ENCODE results near the gene HEPHL1.

Gene HEPHL1

GRCh38 chr11:94134651-94135512, 113.7 kb downstream of the HEPHL1 start:
- no peaks in the 10 kb centered on the region for H3K9me3 ChIP-seq (ENCODE audit: insufficient read depth, low read length)
- H3K36me3 ChIP-seq (ENCODE audit: insufficient read depth, insufficient read length, low read length), result no peaks in the 10 kb centered on the region
- H3K4me1 ChIP-seq (ENCODE audit: insufficient read depth, insufficient read length), result no peaks in the 10 kb centered on the region
- no peaks in the 10 kb centered on the region for H3K27me3 ChIP-seq (ENCODE audit: insufficient read depth, insufficient read length)
- no peak for TF ChIP-seq YY1 (IDR thresholded peaks at IDR 0.05; ENCODE audit: insufficient read depth, insufficient read length)
- no peak for TF ChIP-seq ZNF274 (IDR thresholded peaks at IDR 0.05; ENCODE audit: low read depth, low read length)
- TF ChIP-seq SUZ12 (IDR thresholded peaks at IDR 0.05; ENCODE audit: extremely low read depth, insufficient read depth, insufficient read length), result no peak
- H3K4me3 ChIP-seq (ENCODE audit: insufficient read length, low read depth), result no peak overlapping the region
- no peak for DNase-seq (ENCODE audit: low read depth, low spot score)
- no peak overlapping the region for H3K9ac ChIP-seq (ENCODE audit: insufficient read length, low read depth)

- Histone ChIP-seq H3K36me3 (ENCODE audit: insufficient read depth, insufficient read length, low read length) (no peaks in the 10 kb centered on the region), H3K27me3 (ENCODE audit: insufficient read depth, insufficient read length) (no peaks in the 10 kb centered on the region), H3K9ac (ENCODE audit: insufficient read length, low read depth) (no peak overlapping the region), H3K4me1 (ENCODE audit: insufficient read depth, insufficient read length) (peaks cover 5% of the 10 kb centered on the region), H3K9me3 (ENCODE audit: insufficient read depth, low read length) (no peaks in the 10 kb centered on the region), H3K4me3 (ENCODE audit: insufficient read length, low read depth) (no peak overlapping the region)
- no peak for DNase-seq (ENCODE audit: low read depth, low spot score)
- TF ChIP-seq YY1 (IDR thresholded peaks at IDR 0.05; ENCODE audit: insufficient read depth, insufficient read length), result no peak
- TF ChIP-seq SUZ12 (IDR thresholded peaks at IDR 0.05; ENCODE audit: extremely low read depth, insufficient read depth, insufficient read length), result no peak
- TF ChIP-seq ZNF274 (IDR thresholded peaks at IDR 0.05; ENCODE audit: low read depth, low read length), result no peak
Observed at GRCh38 chr11:94139416-94139815, 118.3 kb downstream of the HEPHL1 start.

- H3K9ac ChIP-seq (ENCODE audit: insufficient read length, low read depth), result no peak overlapping the region
Observed at GRCh38 chr11:94140154-94140655, 119.1 kb downstream of the HEPHL1 start.

GRCh38 chr11:94141511-94142307, 120.6 kb downstream of the HEPHL1 start:
- H3K4me3 ChIP-seq (ENCODE audit: insufficient read length, low read depth), result no peak overlapping the region
- H3K9ac ChIP-seq (ENCODE audit: insufficient read length, low read depth), result no peak overlapping the region
- peaks cover 2% of the 10 kb centered on the region for H3K36me3 ChIP-seq (ENCODE audit: insufficient read depth, insufficient read length, low read length)

More at GRCh38 chr11:94140154-94140655, 119.1 kb downstream of the HEPHL1 start:
- no peaks in the 10 kb centered on the region for H3K36me3 ChIP-seq (ENCODE audit: insufficient read depth, insufficient read length, low read length)
- H3K4me1 ChIP-seq (ENCODE audit: insufficient read depth, insufficient read length), result peaks cover 5% of the 10 kb centered on the region
- no peaks in the 10 kb centered on the region for H3K27me3 ChIP-seq (ENCODE audit: insufficient read depth, insufficient read length)
- TF ChIP-seq ZNF274 (IDR thresholded peaks at IDR 0.05; ENCODE audit: low read depth, low read length), result no peak
- TF ChIP-seq YY1 (IDR thresholded peaks at IDR 0.05; ENCODE audit: insufficient read depth, insufficient read length), result no peak
- TF ChIP-seq SUZ12 (IDR thresholded peaks at IDR 0.05; ENCODE audit: extremely low read depth, insufficient read depth, insufficient read length), result no peak
- no peak overlapping the region for H3K4me3 ChIP-seq (ENCODE audit: insufficient read length, low read depth)
- DNase-seq (ENCODE audit: low read depth, low spot score), result no peak
- H3K9me3 ChIP-seq (ENCODE audit: insufficient read depth, low read length), result no peaks in the 10 kb centered on the region

GRCh38 chr11:94142308-94143281, 121.4 kb downstream of the HEPHL1 start:
- Histone ChIP-seq H3K9ac (ENCODE audit: insufficient read length, low read depth) (no peak overlapping the region), H3K9me3 (ENCODE audit: insufficient read depth, low read length) (no peaks in the 10 kb centered on the region), H3K4me1 (ENCODE audit: insufficient read depth, insufficient read length) (peaks cover 5% of the 10 kb centered on the region)

More at GRCh38 chr11:94141511-94142307, 120.6 kb downstream of the HEPHL1 start:
- no peak for DNase-seq (ENCODE audit: low read depth, low spot score)
- Histone ChIP-seq H3K9me3 (ENCODE audit: insufficient read depth, low read length) (no peaks in the 10 kb centered on the region), H3K27me3 (ENCODE audit: insufficient read depth, insufficient read length) (no peaks in the 10 kb centered on the region), H3K4me1 (ENCODE audit: insufficient read depth, insufficient read length) (peaks cover 5% of the 10 kb centered on the region)
- TF ChIP-seq YY1 (IDR thresholded peaks at IDR 0.05; ENCODE audit: insufficient read depth, insufficient read length), result no peak
- no peak for TF ChIP-seq SUZ12 (IDR thresholded peaks at IDR 0.05; ENCODE audit: extremely low read depth, insufficient read depth, insufficient read length)
- TF ChIP-seq ZNF274 (IDR thresholded peaks at IDR 0.05; ENCODE audit: low read depth, low read length), result no peak

GRCh38 chr11:94144216-94144615, 123.1 kb downstream of the HEPHL1 start:
- Histone ChIP-seq H3K4me1 (ENCODE audit: insufficient read depth, insufficient read length) (peaks cover 5% of the 10 kb centered on the region), H3K36me3 (ENCODE audit: insufficient read depth, insufficient read length, low read length) (peaks cover 2% of the 10 kb centered on the region)
- TF ChIP-seq SUZ12 (IDR thresholded peaks at IDR 0.05; ENCODE audit: extremely low read depth, insufficient read depth, insufficient read length), result no peak
- TF ChIP-seq ZNF274 (IDR thresholded peaks at IDR 0.05; ENCODE audit: low read depth, low read length), result no peak
- no peak for TF ChIP-seq YY1 (IDR thresholded peaks at IDR 0.05; ENCODE audit: insufficient read depth, insufficient read length)

More at GRCh38 chr11:94142308-94143281, 121.4 kb downstream of the HEPHL1 start:
- H3K4me3 ChIP-seq (ENCODE audit: insufficient read length, low read depth), result no peak overlapping the region
- H3K27me3 ChIP-seq (ENCODE audit: insufficient read depth, insufficient read length), result no peaks in the 10 kb centered on the region
- H3K36me3 ChIP-seq (ENCODE audit: insufficient read depth, insufficient read length, low read length), result peaks cover 2% of the 10 kb centered on the region
- TF ChIP-seq YY1 (IDR thresholded peaks at IDR 0.05; ENCODE audit: insufficient read depth, insufficient read length), result no peak
- no peak for TF ChIP-seq ZNF274 (IDR thresholded peaks at IDR 0.05; ENCODE audit: low read depth, low read length)
- no peak for TF ChIP-seq SUZ12 (IDR thresholded peaks at IDR 0.05; ENCODE audit: extremely low read depth, insufficient read depth, insufficient read length)
- DNase-seq (ENCODE audit: low read depth, low spot score), result no peak

More at GRCh38 chr11:94144216-94144615, 123.1 kb downstream of the HEPHL1 start:
- Histone ChIP-seq H3K4me3 (ENCODE audit: insufficient read length, low read depth) (no peak overlapping the region), H3K9me3 (ENCODE audit: insufficient read depth, low read length) (no peaks in the 10 kb centered on the region), H3K27me3 (ENCODE audit: insufficient read depth, insufficient read length) (no peaks in the 10 kb centered on the region), H3K9ac (ENCODE audit: insufficient read length, low read depth) (no peak overlapping the region)
- DNase-seq (ENCODE audit: low read depth, low spot score), result no peak
